K562 (cell line): ENCODE results near the gene BMP8B. TPM values are rescaled to one million over a fixed set of nuclear protein-coding genes. Genes with fewer than 3 reads are reported as not detected.
A peak's percentile ranks its signal among the peaks of the same experiment; 100 is the strongest.

Experiments used
- CHD2 ChIP-seq: IDR thresholded peaks from 2 replicates; pipeline ENCODE4 v1.6.1; 2011; ENCODE audit warnings: low read depth, low read length
- ELF4 ChIP-seq: fragments of 450-650 bp; formaldehyde crosslinking; IDR thresholded peaks from 2 replicates; pipeline ENCODE4 v1.4.0; 2022; ENCODE audit warnings: missing genetic modification characterization
- FOXK1 ChIP-seq: sonication (generic); formaldehyde crosslinking; IDR thresholded peaks from 2 replicates; pipeline ENCODE4 v1.8.0; 2022; ENCODE audit warnings: missing genetic modification reagents, mild to moderate bottlenecking, borderline replicate concordance
- KDM2B ChIP-seq: fragments of 250-450 bp; sonication (Bioruptor Pico); IDR thresholded peaks from 2 replicates; pipeline ENCODE4 v1.8.0; 2021; ENCODE audit warnings: mild to moderate bottlenecking, moderate library complexity
- MED1 ChIP-seq: sonication (generic); formaldehyde crosslinking; IDR thresholded peaks from 2 replicates; pipeline ENCODE4 v1.8.1; 2023; ENCODE audit warnings: missing genetic modification reagents, borderline replicate concordance
- NFIC ChIP-seq: fragments of 450-650 bp; IDR thresholded peaks from 2 replicates; pipeline ENCODE4 v1.6.1; 2017; ENCODE audit warnings: mild to moderate bottlenecking, inconsistent platforms
- PTBP1 ChIP-seq: fragments of 200-400 bp; formaldehyde crosslinking; IDR thresholded peaks from 2 replicates; pipeline ENCODE4 v1.6.1; 2017; ENCODE audit warnings: low read depth, low read length
- RBM39 ChIP-seq: fragments of 200-400 bp; formaldehyde crosslinking; optimal IDR thresholded peaks from 2 replicates; pipeline ENCODE3; 2018; ENCODE audit warnings: low read depth, low read length
- SNIP1 ChIP-seq: fragments of 450-650 bp; IDR thresholded peaks from 2 replicates; pipeline ENCODE4 v1.7.1; 2017; ENCODE audit warnings: low read depth, mild to moderate bottlenecking
- TCF7 ChIP-seq: sonication (generic); IDR thresholded peaks from 2 replicates; pipeline ENCODE4 v1.6.1; 2016; ENCODE audit warnings: antibody characterized with exemption, borderline replicate concordance
- TOE1 ChIP-seq, 2 experiments: fragments of 450-650 bp in 1 of 2; sonication (generic) in 1 of 2; formaldehyde crosslinking in 1 of 2; IDR thresholded peaks; 2 replicates each; pipeline versions ENCODE4 v1.7.1 to v1.8.0; 2016 to 2022; ENCODE audit warnings: borderline replicate concordance in 2 of 2, mild to moderate bottlenecking in 2 of 2, antibody characterized with exemption in 1 of 2, inconsistent platforms in 1 of 2, low read depth in 1 of 2, missing genetic modification reagents in 1 of 2, moderate library complexity in 1 of 2
- ZNF146 ChIP-seq: IDR thresholded peaks from one replicate; pipeline ENCODE4 v1.6.1; 2018; ENCODE audit warnings: missing compliant biosample characterization; ENCODE audit not compliant: unreplicated experiment
- ZNF561 ChIP-seq: fragments of 450-650 bp; formaldehyde crosslinking; conservative IDR thresholded peaks from 2 replicates; pipeline ENCODE4 v1.4.0; 2020; ENCODE audit warnings: mild to moderate bottlenecking, moderate library complexity
- polyA plus RNA-seq, 8 experiments: library from polyadenylated mRNA; depleted of rRNA in 4 of 8; stranded (reverse) in 5 of 8; unstranded in 3 of 8; fragments of >200 nt; fragmentation: Nextera tagmentation in 2 of 8; fragmentation: Illumina TruSeq in 1 of 8; extraction: Ambion mirVana in 2 of 8; extraction: Trizol in 1 of 8; gene quantifications; 2 replicates each; pipeline versions ENCODE4 v1.2.1 to v1.2.3, GENCODE V29; 2011 to 2014; ENCODE audit warnings: inconsistent platforms in 1 of 8, missing spikeins in 1 of 8
- total RNA-seq, 7 experiments: library from RNA; depleted of rRNA in 6 of 7; stranded (reverse); fragments of >200 nt in 6 of 7; fragmentation: Illumina TruSeq in 2 of 7; extraction: Trizol in 2 of 7; gene quantifications; 2 replicates each; pipeline versions ENCODE4 v1.2.1 to v1.2.3, GENCODE V29; 2011 to 2021; ENCODE audit warnings: low replicate concordance in 1 of 7
- TF ChIP-seq, protein P1 (sequence below): fragments of 450-650 bp; formaldehyde crosslinking; IDR thresholded peaks from 2 replicates; pipeline ENCODE4 v1.4.0; 2020; ENCODE audit warnings: mild to moderate bottlenecking, moderate library complexity
- TF ChIP-seq, protein P2 (sequence below): fragments of 450-650 bp; formaldehyde crosslinking; IDR thresholded peaks from 2 replicates; pipeline ENCODE4 v1.4.0; 2020; ENCODE audit warnings: mild to moderate bottlenecking
- TF ChIP-seq, protein P3 (sequence below): sonication (generic); formaldehyde crosslinking; IDR thresholded peaks from 2 replicates; pipeline ENCODE4 v1.8.0; 2022; ENCODE audit warnings: mild to moderate bottlenecking, missing genetic modification reagents
- TF ChIP-seq, protein P4 (sequence below): sonication (generic); formaldehyde crosslinking; IDR thresholded peaks from 2 replicates; pipeline ENCODE4 v1.8.1; 2022; ENCODE audit warnings: missing genetic modification reagents
- TF ChIP-seq, protein P5 (sequence below), 2 experiments: fragments of 250-450 bp in 1 of 2; fragments of 450-650 bp in 1 of 2; sonication (Bioruptor Pico) in 1 of 2; IDR thresholded peaks; 2 replicates each; pipeline versions ENCODE4 v1.6.1 to v1.8.0; 2016 to 2021; ENCODE audit warnings: mild to moderate bottlenecking in 2 of 2, moderate library complexity in 2 of 2, missing compliant biosample characterization in 1 of 2, missing genetic modification characterization in 1 of 2
- TF ChIP-seq, protein P6 (sequence below): fragments of 450-650 bp; IDR thresholded peaks from one replicate; pipeline ENCODE4 v1.6.1; 2018; ENCODE audit warnings: mild to moderate bottlenecking, moderate library complexity; ENCODE audit not compliant: partially characterized antibody

The BMP8B gene
- total and polyA plus RNA-seq, 9 of the 15 experiments (the other 6 are each of a cell fraction or from before 2014, with no cell fraction given) = 0.03 to 0.33 (median 0.14) TPM

DNA sequence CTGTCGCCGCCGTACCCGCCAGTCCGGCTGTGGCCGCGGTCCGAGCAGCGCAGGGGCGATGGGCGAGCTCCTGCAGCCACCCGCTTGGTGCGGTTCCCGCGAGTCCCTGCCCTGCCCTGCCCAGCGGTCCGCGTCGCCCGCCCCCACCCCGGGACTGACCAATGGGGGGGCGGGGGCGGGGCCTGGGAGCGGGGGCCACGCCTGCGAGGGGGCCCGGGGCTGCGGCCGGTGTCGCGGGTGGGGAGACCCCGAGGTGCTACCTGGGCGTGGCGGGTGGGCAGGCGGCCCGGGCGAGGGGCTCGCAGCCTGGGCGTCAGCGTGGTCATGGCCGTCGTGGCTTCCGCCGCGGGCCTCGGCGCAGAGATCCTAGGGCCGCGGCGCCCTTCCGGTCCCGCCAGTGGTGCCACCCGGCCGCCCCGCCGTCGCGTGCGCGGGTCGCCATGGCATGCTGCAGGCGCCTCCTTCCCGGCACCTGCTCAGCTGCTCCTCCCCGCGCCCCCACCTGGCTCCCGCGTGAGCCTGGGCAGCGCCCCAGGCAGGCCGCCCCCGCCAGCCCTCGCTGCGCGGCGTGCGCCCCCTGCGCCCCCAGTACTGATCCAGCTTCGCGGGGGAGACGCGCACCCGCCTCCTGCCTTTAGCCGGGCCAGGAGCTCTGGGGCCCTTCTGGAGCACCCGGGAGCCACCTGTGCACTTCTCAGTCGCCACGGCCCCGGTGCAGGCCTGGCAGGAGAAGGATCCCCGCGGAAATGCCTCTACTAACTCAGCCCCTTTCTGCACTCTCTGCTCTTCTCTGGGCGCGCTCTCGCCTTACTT lies at the start of gene BMP8B (continued):
- TF ChIP-seq TOE1 (IDR thresholded peaks at IDR 0.05; ENCODE audit: borderline replicate concordance) = no peak
- TF ChIP-seq TOE1 (CRISPR knock-in tag; IDR thresholded peaks at IDR 0.05; ENCODE audit: borderline replicate concordance, low read depth) = no peak
- TF ChIP-seq ZNF146 (CRISPR knock-in tag) = no peak
- TF ChIP-seq, protein P1, sequence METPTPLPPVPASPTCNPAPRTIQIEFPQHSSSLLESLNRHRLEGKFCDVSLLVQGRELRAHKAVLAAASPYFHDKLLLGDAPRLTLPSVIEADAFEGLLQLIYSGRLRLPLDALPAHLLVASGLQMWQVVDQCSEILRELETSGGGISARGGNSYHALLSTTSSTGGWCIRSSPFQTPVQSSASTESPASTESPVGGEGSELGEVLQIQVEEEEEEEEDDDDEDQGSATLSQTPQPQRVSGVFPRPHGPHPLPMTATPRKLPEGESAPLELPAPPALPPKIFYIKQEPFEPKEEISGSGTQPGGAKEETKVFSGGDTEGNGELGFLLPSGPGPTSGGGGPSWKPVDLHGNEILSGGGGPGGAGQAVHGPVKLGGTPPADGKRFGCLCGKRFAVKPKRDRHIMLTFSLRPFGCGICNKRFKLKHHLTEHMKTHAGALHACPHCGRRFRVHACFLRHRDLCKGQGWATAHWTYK (CRISPR knock-in tag) = peak; percentile 72; the same call in 1 of the 2 replicates
- TF ChIP-seq ZNF561 = no peak
- TF ChIP-seq, protein P2, sequence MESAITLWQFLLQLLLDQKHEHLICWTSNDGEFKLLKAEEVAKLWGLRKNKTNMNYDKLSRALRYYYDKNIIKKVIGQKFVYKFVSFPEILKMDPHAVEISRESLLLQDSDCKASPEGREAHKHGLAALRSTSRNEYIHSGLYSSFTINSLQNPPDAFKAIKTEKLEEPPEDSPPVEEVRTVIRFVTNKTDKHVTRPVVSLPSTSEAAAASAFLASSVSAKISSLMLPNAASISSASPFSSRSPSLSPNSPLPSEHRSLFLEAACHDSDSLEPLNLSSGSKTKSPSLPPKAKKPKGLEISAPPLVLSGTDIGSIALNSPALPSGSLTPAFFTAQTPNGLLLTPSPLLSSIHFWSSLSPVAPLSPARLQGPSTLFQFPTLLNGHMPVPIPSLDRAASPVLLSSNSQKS = no peak
- TF ChIP-seq ELF4 = no peak
- TF ChIP-seq MED1 = no peak
- no peak; the same call in 1 of the 2 replicates for TF ChIP-seq FOXK1 (CRISPR knock-in tag)
- TF ChIP-seq CHD2 = peak; percentile 14; the same call in 1 of the 2 replicates
- TF ChIP-seq TCF7 = no peak
- TF ChIP-seq, protein P3, sequence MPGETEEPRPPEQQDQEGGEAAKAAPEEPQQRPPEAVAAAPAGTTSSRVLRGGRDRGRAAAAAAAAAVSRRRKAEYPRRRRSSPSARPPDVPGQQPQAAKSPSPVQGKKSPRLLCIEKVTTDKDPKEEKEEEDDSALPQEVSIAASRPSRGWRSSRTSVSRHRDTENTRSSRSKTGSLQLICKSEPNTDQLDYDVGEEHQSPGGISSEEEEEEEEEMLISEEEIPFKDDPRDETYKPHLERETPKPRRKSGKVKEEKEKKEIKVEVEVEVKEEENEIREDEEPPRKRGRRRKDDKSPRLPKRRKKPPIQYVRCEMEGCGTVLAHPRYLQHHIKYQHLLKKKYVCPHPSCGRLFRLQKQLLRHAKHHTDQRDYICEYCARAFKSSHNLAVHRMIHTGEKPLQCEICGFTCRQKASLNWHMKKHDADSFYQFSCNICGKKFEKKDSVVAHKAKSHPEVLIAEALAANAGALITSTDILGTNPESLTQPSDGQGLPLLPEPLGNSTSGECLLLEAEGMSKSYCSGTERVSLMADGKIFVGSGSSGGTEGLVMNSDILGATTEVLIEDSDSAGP (CRISPR knock-in tag) = no peak
- TF ChIP-seq, protein P4, sequence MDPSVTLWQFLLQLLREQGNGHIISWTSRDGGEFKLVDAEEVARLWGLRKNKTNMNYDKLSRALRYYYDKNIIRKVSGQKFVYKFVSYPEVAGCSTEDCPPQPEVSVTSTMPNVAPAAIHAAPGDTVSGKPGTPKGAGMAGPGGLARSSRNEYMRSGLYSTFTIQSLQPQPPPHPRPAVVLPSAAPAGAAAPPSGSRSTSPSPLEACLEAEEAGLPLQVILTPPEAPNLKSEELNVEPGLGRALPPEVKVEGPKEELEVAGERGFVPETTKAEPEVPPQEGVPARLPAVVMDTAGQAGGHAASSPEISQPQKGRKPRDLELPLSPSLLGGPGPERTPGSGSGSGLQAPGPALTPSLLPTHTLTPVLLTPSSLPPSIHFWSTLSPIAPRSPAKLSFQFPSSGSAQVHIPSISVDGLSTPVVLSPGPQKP = no peak
- peak; percentile 50; the same call in 1 of the 2 replicates for TF ChIP-seq NFIC
- TF ChIP-seq, protein P5, sequence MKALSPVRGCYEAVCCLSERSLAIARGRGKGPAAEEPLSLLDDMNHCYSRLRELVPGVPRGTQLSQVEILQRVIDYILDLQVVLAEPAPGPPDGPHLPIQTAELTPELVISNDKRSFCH (CRISPR knock-in tag; IDR thresholded peaks at IDR 0.05) = no peak
- TF ChIP-seq, protein P5 (tag; IDR thresholded peaks at IDR 0.05) = no peak
- TF ChIP-seq, protein P6, sequence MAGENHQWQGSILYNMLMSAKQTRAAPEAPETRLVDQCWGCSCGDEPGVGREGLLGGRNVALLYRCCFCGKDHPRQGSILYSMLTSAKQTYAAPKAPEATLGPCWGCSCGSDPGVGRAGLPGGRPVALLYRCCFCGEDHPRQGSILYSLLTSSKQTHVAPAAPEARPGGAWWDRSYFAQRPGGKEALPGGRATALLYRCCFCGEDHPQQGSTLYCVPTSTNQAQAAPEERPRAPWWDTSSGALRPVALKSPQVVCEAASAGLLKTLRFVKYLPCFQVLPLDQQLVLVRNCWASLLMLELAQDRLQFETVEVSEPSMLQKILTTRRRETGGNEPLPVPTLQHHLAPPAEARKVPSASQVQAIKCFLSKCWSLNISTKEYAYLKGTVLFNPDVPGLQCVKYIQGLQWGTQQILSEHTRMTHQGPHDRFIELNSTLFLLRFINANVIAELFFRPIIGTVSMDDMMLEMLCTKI = no peak
- TF ChIP-seq RBM39 = no peak
- TF ChIP-seq SNIP1 = no peak
- 0 out of 2 replicates have a peak, but pooled peaks have one; percentile 52 for TF ChIP-seq KDM2B
- TF ChIP-seq PTBP1 = no peak
